GM12865 (cell line): ENCODE measurements around the gene CAV1.

Experiments
- DNase-seq: peaks from one replicate; pipeline ENCODE4 v3.0.0; 2010; ENCODE audit warnings: low read depth
- H3K4me3 ChIP-seq: 2 replicates; pipeline ENCODE4 v1.5.1; 2011; ENCODE audit warnings: mild to moderate bottlenecking, low read depth, low read length, control low read depth
- CTCF ChIP-seq: IDR thresholded peaks from 2 replicates; pipeline ENCODE4 v1.5.1; 2011; ENCODE audit warnings: low read length, control low read depth, low read depth, inconsistent platforms; ENCODE audit not compliant: insufficient read depth; ENCODE audit errors: missing control alignments

Gene CAV1

GRCh38 chr7:116505823-116506222 is 19.0 kb upstream of the CAV1 start:
- TF ChIP-seq CTCF, result no peak
- DNase-seq, result no peak
- no peak overlapping the region for H3K4me3 ChIP-seq

GRCh38 chr7:116509982-116510579 is 14.8 kb upstream of the CAV1 start:
- TF ChIP-seq CTCF, result no peak
- no peak overlapping the region for H3K4me3 ChIP-seq
- DNase-seq, result no peak

GRCh38 chr7:116510795-116511194 is 14.0 kb upstream of the CAV1 start:
- TF ChIP-seq CTCF, result no peak
- no peak overlapping the region for H3K4me3 ChIP-seq
- DNase-seq, result no peak

GRCh38 chr7:116511552-116512519 is 13.0 kb upstream of the CAV1 start:
- peak; percentile 84 for DNase-seq
- H3K4me3 ChIP-seq, result peak overlapping the region; percentile 46
- no peak for TF ChIP-seq CTCF

GRCh38 chr7:116512520-116513188 is 12.2 kb upstream of the CAV1 start:
- TF ChIP-seq CTCF, result no peak
- peak overlapping the region; percentile 46 for H3K4me3 ChIP-seq
- no peak for DNase-seq

GRCh38 chr7:116515584-116515983 is 9.3 kb upstream of the CAV1 start:
- TF ChIP-seq CTCF, result no peak
- no peak for DNase-seq
- no peak overlapping the region for H3K4me3 ChIP-seq
